Naive thymus-derived CD4-positive, alpha-beta T cell (primary cell): ENCODE measurements around the gene C1orf198. TPM values are rescaled to one million over a fixed set of nuclear protein-coding genes. Genes with fewer than 3 reads are reported as not detected.

ENCODE experiments used
- ATAC-seq: fragments of 150-1000 bp; cut with Tn5 transposase; 2 replicates; pipeline ENCODE4 v1.10.0; 2021; ENCODE audit warnings: mild to moderate bottlenecking, moderate library complexity
- CTCF ChIA-PET: fragments of 350-600 bp; sonication (Branson Sonifier 250); formaldehyde crosslinking; loops from one replicate; lab custom pipeline; 2021; ENCODE audit warnings: antibody characterized with exemption; lab: Charles Lee
- POLR2A ChIA-PET: fragments of 350-600 bp; sonication (Branson Sonifier 250); formaldehyde crosslinking; loops from one replicate; lab custom pipeline; 2021; ENCODE audit warnings: antibody characterized with exemption, inconsistent platforms; lab: Charles Lee
- DNase-seq, 9 donors: peaks; one replicate each; pipeline versions ENCODE4 v3.0.0 to v3.0.0-alpha.2; 2020 to 2022; ENCODE audit warnings: mixed read lengths in 1 of 9
- H3K27ac ChIP-seq: one replicate; pipeline ENCODE4 v1.7.0; 2013; ENCODE audit warnings: mild to moderate bottlenecking, low read depth, low read length, moderate library complexity
- H3K27me3 ChIP-seq, 2 donors: one replicate each; pipeline ENCODE4 v1.7.0; 2013; ENCODE audit warnings: low read length in 2 of 2, mild to moderate bottlenecking in 2 of 2, moderate library complexity in 2 of 2; ENCODE audit not compliant: control insufficient read depth in 2 of 2, insufficient read depth in 2 of 2
- H3K36me3 ChIP-seq, 3 experiments: 1 replicate in 2 of 3; 2 replicates in 1 of 3; pipeline ENCODE4 v1.7.0; 2013; ENCODE audit warnings: low read length in 3 of 3, mild to moderate bottlenecking in 3 of 3, moderate library complexity in 1 of 3; ENCODE audit not compliant: insufficient read depth in 3 of 3, control insufficient read depth in 2 of 3
- H3K4me1 ChIP-seq, 2 donors: one replicate each; pipeline ENCODE4 v1.7.0; 2013; ENCODE audit warnings: low read length in 2 of 2, mild to moderate bottlenecking in 2 of 2, moderate library complexity in 1 of 2; ENCODE audit not compliant: control insufficient read depth in 2 of 2, insufficient read depth in 2 of 2
- H3K4me3 ChIP-seq: 2 replicates; pipeline ENCODE4 v1.7.0; 2013; ENCODE audit warnings: mild to moderate bottlenecking, low read length
- H3K9me3 ChIP-seq, 3 experiments: 1 replicate in 2 of 3; 2 replicates in 1 of 3; pipeline ENCODE4 v1.7.0; 2013; ENCODE audit warnings: low read length in 3 of 3; ENCODE audit not compliant: control insufficient read depth in 2 of 3
- H3K27ac Mint-ChIP-seq, 9 donors: one replicate each; pipeline ENCODE4 v1.8.0; 2020 to 2022; ENCODE audit warnings: mixed read lengths in 9 of 9, mild to moderate bottlenecking in 8 of 9, moderate library complexity in 5 of 9, inconsistent platforms in 2 of 9
- H3K27me3 Mint-ChIP-seq, 5 donors: one replicate each; pipeline ENCODE4 v1.8.0; 2021 to 2022; ENCODE audit warnings: mixed read lengths in 5 of 5, mild to moderate bottlenecking in 1 of 5
- H3K36me3 Mint-ChIP-seq, 5 donors: one replicate each; pipeline ENCODE4 v1.8.0; 2020 to 2022; ENCODE audit warnings: mixed read lengths in 5 of 5, mild to moderate bottlenecking in 3 of 5, inconsistent platforms in 1 of 5
- H3K4me1 Mint-ChIP-seq, 7 donors: one replicate each; pipeline ENCODE4 v1.8.0; 2020 to 2022; ENCODE audit warnings: mixed read lengths in 7 of 7, mild to moderate bottlenecking in 3 of 7, inconsistent platforms in 1 of 7
- H3K4me3 Mint-ChIP-seq, 10 donors: one replicate each; pipeline ENCODE4 v1.8.0; 2020 to 2022; ENCODE audit warnings: mild to moderate bottlenecking in 10 of 10, mixed read lengths in 10 of 10, moderate library complexity in 6 of 10, inconsistent platforms in 2 of 10
- H3K9me3 Mint-ChIP-seq, 11 donors: one replicate each; pipeline ENCODE4 v1.8.0; 2020 to 2022; ENCODE audit warnings: mixed read lengths in 11 of 11, mild to moderate bottlenecking in 4 of 11, inconsistent platforms in 1 of 11, moderate library complexity in 1 of 11
- intact Hi-C, 2 donors: fragments of 100-400 bp; cut with micrococcal nuclease; formaldehyde crosslinking; loops; one replicate each; pipeline ENCODE4 v1.15.1; 2023
- polyA plus RNA-seq, 2 donors: library from polyadenylated mRNA; unstranded; fragments of 300-500 nt; fragmentation: Illumina TruSeq; gene quantifications; one replicate each; pipeline ENCODE4 v1.2.3, GENCODE V29; 2021
- total RNA-seq, 6 experiments: library from RNA in 5 of 6; stranded (reverse) in 5 of 6; gene quantifications; 1 replicate in 5 of 6; 2 replicates in 1 of 6; pipeline ENCODE4 v1.2.3 and lab custom pipeline; 2021 to 2026

C1orf198 gene
- total and polyA plus RNA-seq, 7 experiments from 2014 or later, result 2.9 to 8.1 (median 4.4) TPM

- Mint-ChIP-seq H3K36me3 (peaks cover 0 to 4% (median 0%) of the 10 kb centered on the region in 5 donors), H3K4me3 (no peak overlapping the region), H3K9me3 (peaks cover 0 to 9% (median 4%) of the 10 kb centered on the region in 11 donors), H3K4me1 (peaks cover 0 to 1% (median 0%) of the 10 kb centered on the region in 7 donors), H3K27ac (no peak overlapping the region), H3K27me3 (peaks cover 0 to 9% (median 4%) of the 10 kb centered on the region in 5 donors)
- Histone ChIP-seq H3K4me3 (no peak overlapping the region), H3K4me1 (no peaks in the 10 kb centered on the region), H3K27ac (no peak overlapping the region), H3K36me3 (no peaks in the 10 kb centered on the region), H3K27me3 (no peaks in the 10 kb centered on the region), H3K9me3 (no peaks in the 10 kb centered on the region)
- intact Hi-C loops, result no loop called here
- no peak for DNase-seq
- ATAC-seq, result no peak
- ChIA-PET POLR2A (no interaction called here), CTCF (no interaction called here)
These were observed 61.8 kb downstream of the C1orf198 start for GRCh38 chr1:230806552-230806951.

GRCh38 chr1:230804396-230804795, 63.9 kb downstream of the C1orf198 start:
- CTCF ChIA-PET, result interaction anchor here (0.7 kb wide), 1 partner anchor 22 kb away, joined by 3 read pairs; no protein-coding TSS in a partner anchor

GRCh38 chr1:230800891-230801840, 67.2 kb downstream of the C1orf198 start:
- Histone ChIP-seq H3K9me3 (no peaks in the 10 kb centered on the region), H3K27me3 (no peaks in the 10 kb centered on the region), H3K27ac (no peak overlapping the region), H3K4me3 (no peak overlapping the region), H3K4me1 (no peaks in the 10 kb centered on the region), H3K36me3 (no peaks in the 10 kb centered on the region)
- POLR2A ChIA-PET, result no interaction called here
- Mint-ChIP-seq H3K4me3 (no peak overlapping the region), H3K9me3 (peaks cover 0 to 6% (median 0%) of the 10 kb centered on the region in 11 donors), H3K4me1 (no peaks in the 10 kb centered on the region), H3K27ac (no peak overlapping the region), H3K27me3 (peaks cover 4 to 35% (median 15%) of the 10 kb centered on the region in 5 donors), H3K36me3 (peaks cover 0 to 4% (median 0%) of the 10 kb centered on the region in 5 donors)
- DNase-seq, result no peak
- CTCF ChIA-PET, result no interaction called here
- intact Hi-C loops, result no loop called here
- ATAC-seq, result no peak

More at GRCh38 chr1:230804396-230804795, 63.9 kb downstream of the C1orf198 start:
- intact Hi-C loops, result no loop called here
- no peaks in the 10 kb centered on the region for H3K27me3 ChIP-seq
- H3K36me3 ChIP-seq, result no peaks in the 10 kb centered on the region
- no peaks in the 10 kb centered on the region for H3K9me3 ChIP-seq
- ATAC-seq, result no peak
- H3K4me3 ChIP-seq, result no peak overlapping the region
- POLR2A ChIA-PET, result no interaction called here
- H3K9me3 Mint-ChIP-seq, result peaks cover 0 to 7% (median 4%) of the 10 kb centered on the region in 11 donors
- no peak overlapping the region for H3K4me3 Mint-ChIP-seq
- peaks cover 0 to 11% (median 5%) of the 10 kb centered on the region in 5 donors for H3K27me3 Mint-ChIP-seq
- no peak overlapping the region for H3K27ac ChIP-seq
- H3K4me1 Mint-ChIP-seq, result peaks cover 0 to 1% (median 0%) of the 10 kb centered on the region in 7 donors
- peaks cover 0 to 4% (median 0%) of the 10 kb centered on the region in 5 donors for H3K36me3 Mint-ChIP-seq
- no peaks in the 10 kb centered on the region for H3K4me1 ChIP-seq
- H3K27ac Mint-ChIP-seq, result no peak overlapping the region
- DNase-seq, result no peak

GRCh38 chr1:230798491-230798890, 69.8 kb downstream of the C1orf198 start:
- Histone ChIP-seq H3K36me3 (no peaks in the 10 kb centered on the region), H3K27ac (no peak overlapping the region), H3K4me1 (no peaks in the 10 kb centered on the region), H3K4me3 (no peak overlapping the region), H3K27me3 (no peaks in the 10 kb centered on the region), H3K9me3 (no peaks in the 10 kb centered on the region)
- peaks cover 4 to 37% (median 16%) of the 10 kb centered on the region in 5 donors for H3K27me3 Mint-ChIP-seq
- intact Hi-C loops, result loop anchor here in 1 of 2 donors (1.0 kb wide), 1 partner anchor 413 kb away; no protein-coding TSS in a partner anchor
- H3K4me3 Mint-ChIP-seq, result no peak overlapping the region
- ChIA-PET CTCF (interaction anchor here (0.6 kb wide), 1 partner anchor 181 kb away, joined by 3 read pairs; no protein-coding TSS in a partner anchor), POLR2A (no interaction called here)
- no peak overlapping the region for H3K27ac Mint-ChIP-seq
- peaks cover 0 to 3% (median 0%) of the 10 kb centered on the region in 11 donors for H3K9me3 Mint-ChIP-seq
- ATAC-seq, result no peak
- no peak for DNase-seq
- H3K36me3 Mint-ChIP-seq, result peaks cover 0 to 4% (median 0%) of the 10 kb centered on the region in 5 donors
- H3K4me1 Mint-ChIP-seq, result no peaks in the 10 kb centered on the region

- ATAC-seq, result no peak
- Histone ChIP-seq H3K9me3 (no peaks in the 10 kb centered on the region), H3K4me3 (no peak overlapping the region), H3K27ac (no peak overlapping the region), H3K36me3 (no peaks in the 10 kb centered on the region), H3K4me1 (no peaks in the 10 kb centered on the region), H3K27me3 (no peaks in the 10 kb centered on the region)
- Mint-ChIP-seq H3K9me3 (peaks cover 0 to 3% (median 0%) of the 10 kb centered on the region in 11 donors), H3K36me3 (peaks cover 0 to 4% (median 0%) of the 10 kb centered on the region in 5 donors), H3K4me3 (no peak overlapping the region), H3K27ac (no peak overlapping the region), H3K4me1 (no peaks in the 10 kb centered on the region), H3K27me3 (peaks cover 4 to 42% (median 16%) of the 10 kb centered on the region in 5 donors)
- intact Hi-C loops, result loop anchor here (1.0 to 2.0 kb wide), 2 partner anchors 181 to 413 kb away; partner anchors contain the start of genes ARV1 (in 1 of the 2) and TTC13 (in 1 of the 2)
- peak in 1 of 9 donors; percentile 2 for DNase-seq
- POLR2A ChIA-PET, result no interaction called here
- CTCF ChIA-PET, result interaction anchor here (0.6 kb wide), 1 partner anchor 181 kb away, joined by 3 read pairs; no protein-coding TSS in a partner anchor
These were observed 70.4 kb downstream of the C1orf198 start for GRCh38 chr1:230797942-230798365.

GRCh38 chr1:230797376-230797920, 70.9 kb downstream of the C1orf198 start:
- CTCF ChIA-PET, result no interaction called here

More at GRCh38 chr1:230797376-230797920, 70.9 kb downstream of the C1orf198 start:
- ATAC-seq (no peak), DNase-seq (no peak)
- H3K27me3 Mint-ChIP-seq, result peaks cover 4 to 47% (median 16%) of the 10 kb centered on the region in 5 donors
- no peak overlapping the region for H3K27ac Mint-ChIP-seq
- H3K4me1 Mint-ChIP-seq, result no peaks in the 10 kb centered on the region
- Histone ChIP-seq H3K36me3 (no peaks in the 10 kb centered on the region), H3K27me3 (no peaks in the 10 kb centered on the region), H3K4me3 (no peak overlapping the region), H3K27ac (no peak overlapping the region), H3K9me3 (no peaks in the 10 kb centered on the region), H3K4me1 (no peaks in the 10 kb centered on the region)
- POLR2A ChIA-PET, result no interaction called here
- H3K9me3 Mint-ChIP-seq, result peaks cover 0 to 3% (median 0%) of the 10 kb centered on the region in 11 donors
- H3K36me3 Mint-ChIP-seq, result peaks cover 0 to 4% (median 0%) of the 10 kb centered on the region in 5 donors
- intact Hi-C loops, result loop anchor here in 1 of 2 donors (2.0 kb wide), 1 partner anchor 181 kb away; the partner anchor contains the start of genes ARV1 and TTC13
- H3K4me3 Mint-ChIP-seq, result no peak overlapping the region
